SU-DHL-6 (cell line): ENCODE results near the gene MAPK1IP1L.

Source experiments
- EZH2phosphoT487 ChIP-seq: fragments of 200-600 bp; sonication (generic), shearing (Covaris generic); conservative IDR thresholded peaks from 2 replicates; pipeline ENCODE4 v1.6.1; 2018; ENCODE audit warnings: mild to moderate bottlenecking, antibody characterized with exemption, low read length, moderate library complexity, mixed read lengths
- TF ChIP-seq, protein P1 (sequence below): fragments of 200-600 bp; sonication (generic); IDR thresholded peaks from one replicate; pipeline ENCODE4 v1.5.1; 2017; ENCODE audit warnings: antibody characterized with exemption, mild to moderate bottlenecking, low read length, moderate library complexity; ENCODE audit not compliant: insufficient read depth, poor library complexity, severe bottlenecking

GRCh38 chr14:55118761-55119160, 67.3 kb downstream of the MAPK1IP1L start:
- TF ChIP-seq, protein P1, sequence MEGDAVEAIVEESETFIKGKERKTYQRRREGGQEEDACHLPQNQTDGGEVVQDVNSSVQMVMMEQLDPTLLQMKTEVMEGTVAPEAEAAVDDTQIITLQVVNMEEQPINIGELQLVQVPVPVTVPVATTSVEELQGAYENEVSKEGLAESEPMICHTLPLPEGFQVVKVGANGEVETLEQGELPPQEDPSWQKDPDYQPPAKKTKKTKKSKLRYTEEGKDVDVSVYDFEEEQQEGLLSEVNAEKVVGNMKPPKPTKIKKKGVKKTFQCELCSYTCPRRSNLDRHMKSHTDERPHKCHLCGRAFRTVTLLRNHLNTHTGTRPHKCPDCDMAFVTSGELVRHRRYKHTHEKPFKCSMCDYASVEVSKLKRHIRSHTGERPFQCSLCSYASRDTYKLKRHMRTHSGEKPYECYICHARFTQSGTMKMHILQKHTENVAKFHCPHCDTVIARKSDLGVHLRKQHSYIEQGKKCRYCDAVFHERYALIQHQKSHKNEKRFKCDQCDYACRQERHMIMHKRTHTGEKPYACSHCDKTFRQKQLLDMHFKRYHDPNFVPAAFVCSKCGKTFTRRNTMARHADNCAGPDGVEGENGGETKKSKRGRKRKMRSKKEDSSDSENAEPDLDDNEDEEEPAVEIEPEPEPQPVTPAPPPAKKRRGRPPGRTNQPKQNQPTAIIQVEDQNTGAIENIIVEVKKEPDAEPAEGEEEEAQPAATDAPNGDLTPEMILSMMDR = no peak
- TF ChIP-seq EZH2phosphoT487 = no peak
